Activated CD4-positive, alpha-beta memory T cell treated with anti-CD3 and anti-CD28 coated beads for 36 hours (primary cell): ENCODE measurements around the gene ABAT. TPM values are rescaled to one million over a fixed set of nuclear protein-coding genes. Genes with fewer than 3 reads are reported as not detected.
A peak's percentile ranks its signal among the peaks of the same experiment; 100 is the strongest.

Experiments used
- CTCF ChIA-PET: fragments of 350-600 bp; sonication (Branson Sonifier 250); formaldehyde crosslinking; loops from one replicate; lab custom pipeline; 2021; ENCODE audit warnings: antibody characterized with exemption, inconsistent platforms; lab: Charles Lee
- POLR2A ChIA-PET: fragments of 350-600 bp; sonication (Branson Sonifier 250); formaldehyde crosslinking; loops from one replicate; lab custom pipeline; 2021; ENCODE audit warnings: antibody characterized with exemption; lab: Charles Lee
- DNase-seq: peaks from one replicate; pipeline ENCODE4 v3.0.0-alpha.2; 2020
- H3K27ac Mint-ChIP-seq: one replicate; pipeline ENCODE4 v1.8.0; 2021; ENCODE audit warnings: mixed read lengths
- H3K27me3 Mint-ChIP-seq: one replicate; pipeline ENCODE4 v1.8.0; 2021; ENCODE audit warnings: mixed read lengths
- H3K36me3 Mint-ChIP-seq: one replicate; pipeline ENCODE4 v1.8.0; 2021; ENCODE audit warnings: mixed read lengths
- H3K4me1 Mint-ChIP-seq: one replicate; pipeline ENCODE4 v1.8.0; 2021; ENCODE audit warnings: low read depth, mixed read lengths
- H3K4me3 Mint-ChIP-seq: one replicate; pipeline ENCODE4 v1.8.0; 2021; ENCODE audit warnings: mild to moderate bottlenecking, mixed read lengths
- H3K9me3 Mint-ChIP-seq: one replicate; pipeline ENCODE4 v1.8.0; 2021; ENCODE audit warnings: mixed read lengths
- intact Hi-C: fragments of 100-400 bp; cut with micrococcal nuclease; formaldehyde crosslinking; loops from one replicate; pipeline ENCODE4 v1.15.1; 2023
- total RNA-seq, 2 experiments: library from RNA; stranded (reverse); gene quantifications; one replicate each; pipeline ENCODE4 v1.2.3, GENCODE V29; 2021

ABAT gene
- total RNA-seq, 2 experiments from 2014 or later, result 8.7 to 10.0 TPM

DNA sequence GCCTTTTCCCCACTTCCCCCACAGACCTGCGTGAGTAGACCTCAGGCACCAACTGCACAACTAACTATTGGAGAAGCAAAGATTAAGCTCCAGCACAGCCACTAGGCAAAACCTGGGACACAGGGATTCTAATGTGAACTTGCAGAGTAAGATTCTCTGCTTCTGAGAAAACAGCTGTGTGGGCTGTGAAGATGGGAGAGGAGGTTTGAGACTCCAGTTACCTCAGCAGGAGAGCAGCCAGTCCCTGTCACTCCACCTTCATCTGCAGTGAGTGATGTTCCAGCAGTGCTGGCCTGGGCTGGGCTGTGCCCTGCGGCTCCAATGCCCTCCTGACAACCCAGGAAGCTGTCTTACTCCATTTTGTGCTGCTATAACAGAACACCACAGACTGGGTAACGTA, 18.0 kb upstream of the ABAT start:
- no peak overlapping the region for H3K4me3 Mint-ChIP-seq
- POLR2A ChIA-PET, result interaction anchor here (0.8 kb wide), 1 partner anchor 35 kb away, joined by 3 read pairs; no protein-coding TSS in a partner anchor
- H3K4me1 Mint-ChIP-seq, result peaks cover 18% of the 10 kb centered on the region
- intact Hi-C loops, result loop anchor here (5.0 kb wide), 2 partner anchors 211 to 481 kb away; partner anchors contain the start of gene CARHSP1
- DNase-seq, result no peak
- no peaks in the 10 kb centered on the region for H3K36me3 Mint-ChIP-seq
- H3K27ac Mint-ChIP-seq, result peak overlapping the region; percentile 1
- CTCF ChIA-PET, result interaction anchor here (0.6 to 2.6 kb wide), 9 partner anchors 9 to 225 kb away, joined by 3 to 9 read pairs (median 3); partner anchors contain the start of genes CARHSP1 and LITAFD
- H3K9me3 Mint-ChIP-seq, result no peaks in the 10 kb centered on the region
- H3K27me3 Mint-ChIP-seq, result no peaks in the 10 kb centered on the region

DNA sequence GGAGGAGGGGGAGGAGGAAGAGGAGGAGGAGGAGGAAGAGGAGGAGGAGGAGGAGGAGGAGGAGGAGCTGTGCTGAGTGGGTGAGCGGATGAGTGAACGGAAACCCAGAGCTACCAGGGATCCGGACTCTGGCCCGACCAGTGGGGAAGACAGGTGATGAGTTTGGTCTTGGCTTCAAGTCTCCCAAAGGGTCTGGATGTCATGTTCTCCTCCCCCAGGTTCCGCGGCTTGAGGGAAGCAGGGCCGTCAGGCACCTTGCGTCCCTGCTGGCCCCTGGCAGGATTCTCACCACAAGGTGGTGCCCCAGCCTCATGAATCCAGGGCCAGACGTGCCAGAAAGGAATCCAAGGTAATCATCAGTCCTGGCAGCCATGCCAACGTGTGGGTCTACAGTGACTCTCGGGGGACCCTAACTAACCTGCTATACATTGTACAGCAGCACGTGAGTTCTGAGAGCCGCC, 13.5 kb upstream of the ABAT start:
- ChIA-PET POLR2A (interaction anchor here (1.5 kb wide), 1 partner anchor 208 kb away, joined by 3 read pairs; the partner anchor contains the start of gene CARHSP1), CTCF (interaction anchor here (0.6 to 2.8 kb wide), 8 partner anchors 10 to 222 kb away, joined by 3 to 30 read pairs (median 4); partner anchors contain the start of genes LITAFD, PMM2 and TMEM186)
- peak; percentile 76 for DNase-seq
- Mint-ChIP-seq H3K36me3 (peaks cover 1% of the 10 kb centered on the region), H3K27ac (no peak overlapping the region), H3K9me3 (no peaks in the 10 kb centered on the region), H3K4me3 (no peak overlapping the region), H3K4me1 (peaks cover 4% of the 10 kb centered on the region), H3K27me3 (no peaks in the 10 kb centered on the region)
- intact Hi-C loops, result loop anchor here (1.0 to 2.0 kb wide), 2 partner anchors 131 to 220 kb away; no protein-coding TSS in a partner anchor

DNA sequence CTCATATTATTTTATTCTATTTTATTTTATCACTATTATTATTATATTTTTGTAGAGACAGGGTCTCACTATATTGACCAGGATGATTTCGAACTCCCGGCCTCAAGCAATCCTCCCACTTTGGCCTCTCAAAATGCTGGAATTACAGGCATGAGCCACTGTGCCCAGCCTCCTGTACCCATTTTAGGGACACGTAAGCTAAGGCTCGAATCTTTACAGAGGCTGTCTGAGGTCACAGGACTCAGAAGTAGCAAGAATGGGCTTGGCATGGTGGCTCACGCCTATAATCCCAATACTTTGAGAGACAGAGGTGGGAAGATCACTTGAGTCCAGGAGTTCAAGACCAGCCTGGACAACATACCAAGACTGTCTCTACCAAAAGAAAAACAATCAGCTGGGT, 12.7 kb upstream of the ABAT start:
- Mint-ChIP-seq H3K27me3 (no peaks in the 10 kb centered on the region), H3K36me3 (peaks cover 4% of the 10 kb centered on the region), H3K4me1 (no peaks in the 10 kb centered on the region), H3K4me3 (no peak overlapping the region), H3K9me3 (no peaks in the 10 kb centered on the region), H3K27ac (no peak overlapping the region)
- ChIA-PET CTCF (interaction anchor here (0.6 to 2.8 kb wide), 7 partner anchors 9 to 477 kb away, joined by 3 to 30 read pairs (median 5); partner anchors contain the start of genes LITAFD, PMM2 and TMEM186), POLR2A (interaction anchor here (1.5 kb wide), 1 partner anchor 207 kb away, joined by 3 read pairs; the partner anchor contains the start of gene CARHSP1)
- no peak for DNase-seq
- intact Hi-C loops, result loop anchor here (1.0 to 2.0 kb wide), 2 partner anchors 131 to 219 kb away; no protein-coding TSS in a partner anchor

DNA sequence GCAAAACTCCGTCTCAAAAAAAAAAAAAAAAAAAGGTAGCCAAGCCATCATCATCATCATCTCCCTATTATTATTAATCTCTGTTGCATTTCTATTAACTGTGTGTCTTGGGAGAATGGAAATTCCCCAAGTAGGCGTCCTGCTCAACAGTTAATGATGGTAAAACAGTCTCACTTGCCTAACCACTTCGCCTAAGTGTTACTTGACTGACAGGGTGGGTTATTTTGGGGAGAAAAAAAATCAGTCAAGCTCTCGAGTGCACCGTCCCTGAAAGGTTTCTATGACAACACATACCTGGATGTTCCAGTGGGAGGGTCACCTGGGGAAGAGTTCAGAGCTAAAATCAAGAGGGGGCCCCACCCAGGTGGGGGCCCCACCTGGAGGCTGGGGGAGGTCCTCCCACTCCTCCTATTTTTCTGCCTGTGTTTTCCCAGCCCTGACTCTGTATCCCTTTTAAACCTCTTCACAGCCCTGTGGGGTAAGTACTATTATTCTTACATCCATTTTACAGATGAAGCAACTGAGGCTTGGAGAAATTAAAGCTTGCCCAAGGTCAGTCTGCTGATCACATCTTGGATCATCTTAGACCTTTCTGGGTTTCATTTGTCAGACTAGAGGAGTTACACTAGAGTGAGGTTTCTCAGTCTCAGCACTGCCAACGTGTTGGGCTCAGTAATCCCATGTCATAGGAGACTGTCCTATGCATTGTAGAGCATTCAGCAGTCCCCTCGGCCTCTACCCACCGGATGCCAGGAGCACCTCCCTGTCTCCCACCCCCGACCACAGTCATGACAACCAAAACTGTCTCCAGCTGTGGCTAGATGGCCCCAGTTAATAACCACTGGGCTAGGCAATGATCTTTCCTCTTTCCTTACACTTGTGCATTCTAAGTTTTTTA, 11.0 kb upstream of the ABAT start:
- no peak for DNase-seq
- no peaks in the 10 kb centered on the region for H3K4me1 Mint-ChIP-seq
- intact Hi-C loops, result no loop called here
- no peak overlapping the region for H3K4me3 Mint-ChIP-seq
- H3K27ac Mint-ChIP-seq, result no peak overlapping the region
- no peaks in the 10 kb centered on the region for H3K9me3 Mint-ChIP-seq
- ChIA-PET CTCF (interaction anchor here (1.5 to 2.8 kb wide), 3 partner anchors 7 to 476 kb away, joined by 5 to 30 read pairs (median 9); no protein-coding TSS in a partner anchor), POLR2A (no interaction called here)
- peaks cover 9% of the 10 kb centered on the region for H3K36me3 Mint-ChIP-seq
- H3K27me3 Mint-ChIP-seq, result no peaks in the 10 kb centered on the region

DNA sequence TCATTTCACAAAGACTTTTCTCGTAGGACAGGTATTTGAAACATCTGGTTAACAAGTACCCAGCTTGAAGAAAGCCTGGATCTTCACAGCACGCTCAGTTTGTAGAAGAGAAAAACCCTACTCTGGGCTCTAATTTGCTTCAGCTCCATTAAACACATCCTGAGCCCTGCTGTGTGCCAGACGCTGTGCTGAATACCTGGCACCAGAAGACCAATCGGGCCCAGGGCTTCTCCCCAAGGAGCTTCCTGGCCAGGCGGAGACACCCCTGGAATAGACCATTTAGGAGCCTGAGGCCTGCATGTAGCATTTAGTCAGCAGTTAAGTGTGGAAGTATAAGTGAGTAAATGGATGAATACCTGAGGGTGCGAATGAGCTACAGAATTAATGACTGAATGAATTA, 8.9 kb upstream of the ABAT start:
- Mint-ChIP-seq H3K36me3 (peaks cover 9% of the 10 kb centered on the region), H3K27ac (no peak overlapping the region), H3K4me1 (no peaks in the 10 kb centered on the region), H3K9me3 (no peaks in the 10 kb centered on the region), H3K27me3 (no peaks in the 10 kb centered on the region), H3K4me3 (no peak overlapping the region)
- intact Hi-C loops, result no loop called here
- ChIA-PET CTCF (interaction anchor here (1.6 kb wide), 1 partner anchor 271 kb away, joined by 6 read pairs; no protein-coding TSS in a partner anchor), POLR2A (interaction anchor here (1.0 kb wide), 1 partner anchor 9 kb away, joined by 3 read pairs; the partner anchor contains the start of gene ABAT)
- DNase-seq, result no peak

DNA sequence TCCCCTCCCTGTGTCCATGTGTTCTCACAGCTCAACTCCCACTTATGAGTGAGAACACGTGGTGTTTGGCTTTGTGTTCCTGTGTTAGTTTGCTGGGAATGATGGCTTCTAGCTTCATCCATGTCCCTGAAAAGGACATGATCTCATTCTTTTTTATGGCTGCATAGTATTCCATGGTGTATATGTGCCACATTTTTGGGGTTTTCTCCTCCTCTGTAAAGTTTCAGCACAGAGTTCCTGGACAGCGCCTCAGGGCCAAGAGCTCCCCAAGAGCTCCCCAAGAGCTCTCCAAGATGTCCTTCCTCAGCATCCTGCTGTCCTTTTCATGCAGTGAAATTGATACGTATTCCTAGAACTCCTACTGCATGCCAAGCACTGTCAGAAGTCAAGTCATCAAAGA, 6.9 kb upstream of the ABAT start:
- CTCF ChIA-PET, result interaction anchor here (1.3 kb wide), 1 partner anchor 11 kb away, joined by 3 read pairs; no protein-coding TSS in a partner anchor
- intact Hi-C loops, result no loop called here
- Mint-ChIP-seq H3K4me3 (no peak overlapping the region), H3K36me3 (peaks cover 9% of the 10 kb centered on the region), H3K27me3 (no peaks in the 10 kb centered on the region), H3K4me1 (no peaks in the 10 kb centered on the region), H3K27ac (no peak overlapping the region), H3K9me3 (no peaks in the 10 kb centered on the region)
- POLR2A ChIA-PET, result no interaction called here
- no peak for DNase-seq

DNA sequence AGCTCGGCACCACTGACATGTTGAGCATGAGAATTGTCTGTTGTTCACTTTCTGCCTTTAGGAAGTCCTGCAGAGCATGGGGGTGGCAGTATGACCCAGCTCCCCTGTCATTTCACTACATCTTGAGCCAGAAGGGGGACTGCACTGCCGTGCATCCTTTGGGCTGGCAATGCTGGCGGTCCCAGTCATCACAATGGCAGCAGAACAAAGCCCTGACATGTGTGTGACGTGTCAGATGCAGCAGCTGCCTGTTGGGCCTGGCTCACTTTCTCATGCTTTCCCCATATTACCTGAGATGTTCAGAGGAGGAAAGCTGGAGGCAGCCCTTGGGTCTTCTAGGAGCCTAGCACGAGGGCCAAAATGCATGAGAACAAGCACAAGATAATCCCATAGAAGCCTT, 6.3 kb upstream of the ABAT start:
- no peaks in the 10 kb centered on the region for H3K27me3 Mint-ChIP-seq
- POLR2A ChIA-PET, result no interaction called here
- CTCF ChIA-PET, result interaction anchor here (1.3 kb wide), 1 partner anchor 12 kb away, joined by 3 read pairs; no protein-coding TSS in a partner anchor
- H3K4me3 Mint-ChIP-seq, result no peak overlapping the region
- DNase-seq, result no peak
- intact Hi-C loops, result no loop called here
- peaks cover 9% of the 10 kb centered on the region for H3K36me3 Mint-ChIP-seq
- H3K4me1 Mint-ChIP-seq, result no peaks in the 10 kb centered on the region
- H3K9me3 Mint-ChIP-seq, result no peaks in the 10 kb centered on the region
- no peak overlapping the region for H3K27ac Mint-ChIP-seq

DNA sequence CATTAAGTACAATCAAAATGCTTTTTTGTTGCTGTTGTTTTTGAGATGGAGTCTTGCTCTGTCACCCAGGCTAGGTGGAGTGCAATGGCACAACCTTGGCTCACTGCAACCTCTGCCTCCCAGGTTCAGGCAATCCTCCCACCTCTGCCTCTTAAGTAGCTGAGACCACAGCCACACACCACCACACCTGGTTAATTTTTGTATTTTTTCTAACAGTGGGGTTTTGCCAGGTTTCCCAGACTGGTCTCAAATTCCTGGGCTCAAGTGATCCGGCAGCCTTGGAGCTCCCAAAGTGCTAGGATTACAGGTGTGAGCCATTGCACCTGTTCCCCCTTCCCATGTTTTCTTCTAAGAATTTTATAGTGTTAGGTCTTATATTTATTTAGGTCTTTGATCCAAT, 4.9 kb upstream of the ABAT start:
- Mint-ChIP-seq H3K27ac (no peak overlapping the region), H3K36me3 (peaks cover 9% of the 10 kb centered on the region), H3K4me1 (peaks cover 4% of the 10 kb centered on the region), H3K4me3 (no peak overlapping the region), H3K9me3 (no peaks in the 10 kb centered on the region), H3K27me3 (no peaks in the 10 kb centered on the region)
- CTCF ChIA-PET, result interaction anchor here (1.9 kb wide), 1 partner anchor 8 kb away, joined by 9 read pairs; no protein-coding TSS in a partner anchor
- no peak for DNase-seq
- intact Hi-C loops, result no loop called here
- POLR2A ChIA-PET, result no interaction called here

DNA sequence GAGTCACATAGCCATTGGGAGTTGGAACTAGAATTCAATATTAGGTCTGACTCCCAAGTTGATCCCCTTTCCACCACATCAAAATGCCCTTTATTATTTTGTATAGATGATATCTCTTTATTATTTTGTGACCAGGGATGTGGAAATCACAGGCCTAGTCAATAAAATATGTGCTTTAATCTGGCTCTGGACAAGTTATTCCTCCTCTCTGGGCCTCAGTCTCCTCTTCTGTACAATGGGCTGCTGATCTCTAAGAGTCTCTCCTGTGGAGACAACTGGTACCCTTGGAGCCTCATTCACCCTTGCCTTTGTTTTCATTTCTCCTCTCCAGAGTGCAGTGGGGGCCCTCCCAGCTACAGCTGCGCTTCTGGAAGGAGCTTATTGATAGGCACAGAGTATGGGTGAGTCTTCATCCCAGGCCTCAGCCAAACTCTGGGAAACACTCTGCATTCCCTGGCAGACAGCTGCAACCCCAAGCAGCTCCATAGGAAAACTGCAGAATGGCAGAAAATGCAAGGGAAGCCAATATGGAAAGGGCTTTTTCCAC, 4.3 kb upstream of the ABAT start:
- H3K9me3 Mint-ChIP-seq, result no peaks in the 10 kb centered on the region
- POLR2A ChIA-PET, result no interaction called here
- intact Hi-C loops, result loop anchor here (5.0 kb wide), 1 partner anchor 48 kb away; the partner anchor contains the start of gene METTL22

DNA sequence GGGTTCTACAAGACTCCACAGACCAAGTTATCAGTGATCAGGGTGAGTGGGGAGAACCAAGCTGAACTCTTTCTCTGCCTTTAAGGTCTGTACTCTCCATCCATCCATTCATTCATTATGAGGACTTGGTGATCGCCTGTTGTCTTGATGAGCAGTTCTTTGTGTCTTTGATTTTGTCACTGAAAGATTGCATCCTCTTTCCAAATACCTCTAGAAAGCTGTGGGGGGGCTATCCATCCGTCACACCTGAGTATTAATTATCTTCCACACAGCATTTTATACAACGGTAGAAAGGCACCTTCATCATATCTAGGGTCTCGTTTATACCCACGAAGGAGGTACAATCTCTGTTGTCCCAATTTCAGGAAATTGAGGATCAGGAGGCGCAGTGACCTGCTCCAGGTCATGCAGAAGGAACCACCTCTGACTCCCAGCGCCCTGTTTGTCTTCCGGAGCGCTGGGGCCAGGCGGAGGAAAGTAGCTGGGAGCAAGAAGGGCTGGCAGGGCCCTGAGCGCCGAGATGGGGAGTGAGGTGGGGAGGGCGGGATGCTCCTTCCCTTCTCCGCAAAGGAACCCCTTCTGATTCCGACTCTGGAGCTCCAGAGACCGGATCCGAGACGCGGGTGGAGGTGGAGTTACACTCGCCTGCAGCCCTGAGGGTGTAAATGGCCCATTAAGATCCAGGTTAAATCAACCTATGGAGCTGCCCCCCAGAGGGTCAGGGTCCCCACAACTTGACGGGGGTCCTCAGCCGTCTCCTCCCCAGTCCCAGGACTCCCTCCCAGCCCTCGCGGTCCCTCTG, 605 bp upstream of the ABAT start:
- ChIA-PET CTCF (interaction anchor here (1.7 to 1.8 kb wide), 2 partner anchors 123 to 207 kb away, joined by 4 to 7 read pairs; no protein-coding TSS in a partner anchor), POLR2A (interaction anchor here (0.6 to 2.0 kb wide), 2 partner anchors 55 to 195 kb away, joined by 3 to 7 read pairs; partner anchors contain the start of gene CARHSP1)
- no peak overlapping the region for H3K27ac Mint-ChIP-seq
- peak overlapping the region; percentile 57 for H3K4me3 Mint-ChIP-seq
- DNase-seq, result no peak
- peaks cover 3% of the 10 kb centered on the region for H3K36me3 Mint-ChIP-seq
- H3K27me3 Mint-ChIP-seq, result no peaks in the 10 kb centered on the region
- intact Hi-C loops, result loop anchor here (2.0 to 5.0 kb wide), 3 partner anchors 19 to 195 kb away; partner anchors contain the start of genes CARHSP1 and METTL22
- H3K9me3 Mint-ChIP-seq, result no peaks in the 10 kb centered on the region
- H3K4me1 Mint-ChIP-seq, result peaks cover 18% of the 10 kb centered on the region

More for the DNA sequence above, 4.3 kb upstream of the ABAT start:
- DNase-seq, result no peak
- H3K27ac Mint-ChIP-seq, result no peak overlapping the region
- H3K27me3 Mint-ChIP-seq, result no peaks in the 10 kb centered on the region
- CTCF ChIA-PET, result interaction anchor here (0.7 to 1.9 kb wide), 3 partner anchors 8 to 210 kb away, joined by 3 to 9 read pairs (median 4); no protein-coding TSS in a partner anchor
- no peak overlapping the region for H3K4me3 Mint-ChIP-seq
- H3K36me3 Mint-ChIP-seq, result peaks cover 8% of the 10 kb centered on the region
- H3K4me1 Mint-ChIP-seq, result peaks cover 7% of the 10 kb centered on the region
